ENCODE measurements around the gene TMEFF2.

DNA sequence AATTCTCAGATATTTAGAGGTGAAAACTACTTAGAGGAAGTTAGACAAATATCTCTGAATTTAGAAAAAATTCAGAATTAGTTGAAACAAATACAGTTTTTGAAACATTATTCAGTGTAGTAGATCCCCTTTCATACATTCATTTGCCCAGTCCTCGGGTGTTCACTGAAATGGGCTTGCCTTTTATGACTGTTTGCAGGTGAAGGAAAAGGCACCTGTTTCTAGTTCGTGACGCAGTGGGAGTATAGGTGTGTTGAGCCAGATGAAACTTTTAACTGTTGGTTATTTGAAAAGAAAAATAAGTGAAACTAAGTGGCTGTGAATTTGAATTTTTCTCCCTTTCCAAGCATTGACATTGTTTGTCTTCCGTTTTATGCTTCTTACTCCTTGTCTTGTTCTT, 28.9 kb downstream of the TMEFF2 start:
- TF ChIP-seq, protein P1, sequence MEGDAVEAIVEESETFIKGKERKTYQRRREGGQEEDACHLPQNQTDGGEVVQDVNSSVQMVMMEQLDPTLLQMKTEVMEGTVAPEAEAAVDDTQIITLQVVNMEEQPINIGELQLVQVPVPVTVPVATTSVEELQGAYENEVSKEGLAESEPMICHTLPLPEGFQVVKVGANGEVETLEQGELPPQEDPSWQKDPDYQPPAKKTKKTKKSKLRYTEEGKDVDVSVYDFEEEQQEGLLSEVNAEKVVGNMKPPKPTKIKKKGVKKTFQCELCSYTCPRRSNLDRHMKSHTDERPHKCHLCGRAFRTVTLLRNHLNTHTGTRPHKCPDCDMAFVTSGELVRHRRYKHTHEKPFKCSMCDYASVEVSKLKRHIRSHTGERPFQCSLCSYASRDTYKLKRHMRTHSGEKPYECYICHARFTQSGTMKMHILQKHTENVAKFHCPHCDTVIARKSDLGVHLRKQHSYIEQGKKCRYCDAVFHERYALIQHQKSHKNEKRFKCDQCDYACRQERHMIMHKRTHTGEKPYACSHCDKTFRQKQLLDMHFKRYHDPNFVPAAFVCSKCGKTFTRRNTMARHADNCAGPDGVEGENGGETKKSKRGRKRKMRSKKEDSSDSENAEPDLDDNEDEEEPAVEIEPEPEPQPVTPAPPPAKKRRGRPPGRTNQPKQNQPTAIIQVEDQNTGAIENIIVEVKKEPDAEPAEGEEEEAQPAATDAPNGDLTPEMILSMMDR (IDR thresholded peaks at IDR 0.05; ENCODE audit: insufficient read depth, low read length, poor library complexity, severe bottlenecking) = no peak
- TF ChIP-seq EZH2phosphoT487 (conservative IDR thresholded peaks at IDR 0.05; ENCODE audit: low read length) = no peak

All from SU-DHL-6 (cell line).